GM18520 (cell line): ENCODE results near the gene SLC23A2.
"Not testable (repeated sequence)": the region's sequence is repeated elsewhere in the genome, so short reads cannot be mapped to it uniquely, and the experiment has no call there.

Experiments
- ATAC-seq: cut with Tn5 transposase; IDR thresholded peaks from one replicate; pipeline ENCODE4 v1.9.1; 2021; ENCODE audit not compliant: unreplicated experiment

The SLC23A2 gene

GRCh38 chr20:4937407-4938319, 63.6 kb downstream of the SLC23A2 start:
- no peak for ATAC-seq

- ATAC-seq = no peak
These were observed 64.4 kb downstream of the SLC23A2 start for GRCh38 chr20:4936851-4937406.

GRCh38 chr20:4936392-4936850, 64.9 kb downstream of the SLC23A2 start:
- no peak for ATAC-seq

GRCh38 chr20:4932061-4932460, 69.2 kb downstream of the SLC23A2 start:
- ATAC-seq = no peak

GRCh38 chr20:4929686-4930397, 71.5 kb downstream of the SLC23A2 start:
- ATAC-seq = no peak

- no peak for ATAC-seq
These were observed 74.7 kb downstream of the SLC23A2 start for GRCh38 chr20:4926531-4927156.

- ATAC-seq = no peak
These were observed 75.3 kb downstream of the SLC23A2 start for GRCh38 chr20:4925842-4926530.

GRCh38 chr20:4924446-4924845, 76.9 kb downstream of the SLC23A2 start:
- no peak for ATAC-seq

- no peak for ATAC-seq
These were observed 77.3 kb downstream of the SLC23A2 start for GRCh38 chr20:4924032-4924431.

GRCh38 chr20:4922186-4922585, 79.1 kb downstream of the SLC23A2 start:
- ATAC-seq = no peak

- ATAC-seq = not testable (repeated sequence)
These were observed 80.0 kb downstream of the SLC23A2 start for GRCh38 chr20:4921271-4921670.

GRCh38 chr20:4920655-4921054, 80.7 kb downstream of the SLC23A2 start:
- ATAC-seq = no peak

GRCh38 chr20:4920131-4920530, 81.2 kb downstream of the SLC23A2 start:
- ATAC-seq = no peak

- ATAC-seq = no peak
These were observed 82.1 kb downstream of the SLC23A2 start for GRCh38 chr20:4919047-4919704.

GRCh38 chr20:4918473-4918872, 82.8 kb downstream of the SLC23A2 start:
- no peak for ATAC-seq

- no peak for ATAC-seq
These were observed 84.1 kb downstream of the SLC23A2 start for GRCh38 chr20:4916971-4917881.

GRCh38 chr20:4913147-4913546, 88.2 kb downstream of the SLC23A2 start:
- ATAC-seq = no peak

- ATAC-seq = no peak
These were observed 88.7 kb downstream of the SLC23A2 start for GRCh38 chr20:4912380-4913142.
